Motor neuron (in vitro differentiated cells): ENCODE data around the gene SASH1. TPM values are rescaled to one million over a fixed set of nuclear protein-coding genes. Genes with fewer than 3 reads are reported as not detected.
A peak's percentile ranks its signal among the peaks of the same experiment; 100 is the strongest.

ENCODE experiments used
- ATAC-seq, 8 experiments: fragments of 200-7000 bp; cut with Tn5 transposase; replicated peaks in 6 of 8; 2 replicates each; pipeline ENCODE4 v1.8.0; 2021; ENCODE audit warnings: mild to moderate bottlenecking in 8 of 8, moderate library complexity in 8 of 8
- H3K27ac ChIP-seq, 2 donors: fragments of 250-450 bp; sonication (Bioruptor Pico); 2 replicates each; pipeline ENCODE4 v1.9.0; 2021; ENCODE audit warnings: antibody characterized with exemption in 2 of 2, mild to moderate bottlenecking in 2 of 2, moderate library complexity in 1 of 2
- H3K4me1 ChIP-seq, 2 donors: fragments of 250-450 bp; sonication (Bioruptor Pico); replicated peaks in 1 of 2; 2 replicates each; pipeline ENCODE4 v1.6.1; 2021; ENCODE audit warnings: antibody characterized with exemption in 2 of 2, mild to moderate bottlenecking in 2 of 2, moderate library complexity in 1 of 2
- H3K4me3 ChIP-seq, 5 donors: fragments of 250-450 bp; sonication (Bioruptor Pico); 2 replicates each; pipeline ENCODE4 v1.9.0; 2021; ENCODE audit warnings: antibody characterized with exemption in 5 of 5, mild to moderate bottlenecking in 5 of 5, moderate library complexity in 4 of 5
- WGBS, 10 experiments: fragments of 450-650 bp; shearing (Covaris generic); methylation state at CpG; one replicate each; pipeline ENCODE4 v1.0.0; 2022; 5-methylcytosine and 5-hydroxymethylcytosine counted together
- in situ Hi-C, 9 experiments: fragments of 400-800 bp; cut with MboI; loops; one replicate each; pipeline ENCODE4 v1.15.0; 2021; ENCODE audit warnings: low sequenced_read_pairs in 9 of 9, low pct_unique_long_range_greater_than_20kb in 2 of 9; ENCODE audit not compliant: unreplicated experiment in 9 of 9
- total RNA-seq, 8 experiments: library from RNA; unstranded; fragments of 300-600 nt; gene quantifications; 2 replicates each; pipeline versions ENCODE4 v1.2.3 to v1.2.4, GENCODE V29; 2022

Gene SASH1
- total RNA-seq, 8 experiments from 2014 or later: 7.8 to 139 (median 18.4) TPM

- peaks cover 3 to 6% of the 10 kb centered on the region in 2 donors for H3K4me1 ChIP-seq
- 20 to 98% (median 64%) methylated on average over 1 to 5 of the region's 5 CpGs; no CpG with 5 or more reads in 2 of the 10 experiments for WGBS, 10 experiments
- H3K4me3 ChIP-seq: no peak overlapping the region
- in situ Hi-C loops: no loop called here
- H3K27ac ChIP-seq: no peak overlapping the region
- ATAC-seq: peak in 3 of 8 experiments; percentile 6 to 52 (median 9)
These were observed 150.1 kb downstream of the SASH1 start for GRCh38 chr6:148492654-148493290.

GRCh38 chr6:148493424-148493823 is 150.8 kb downstream of the SASH1 start:
- Histone ChIP-seq H3K4me3 (no peak overlapping the region), H3K27ac (no peak overlapping the region), H3K4me1 (peaks cover 3 to 6% of the 10 kb centered on the region in 2 donors)
- peak in 3 of 8 experiments; percentile 50 to 63 (median 62) for ATAC-seq
- 5 to 100% (median 78%) methylated on average over 2 to 6 of the region's 6 CpGs; no CpG with 5 or more reads in 1 of the 10 experiments for WGBS, 10 experiments
- in situ Hi-C loops: no loop called here

GRCh38 chr6:148494226-148494625 is 151.6 kb downstream of the SASH1 start:
- Histone ChIP-seq H3K4me3 (no peak overlapping the region), H3K4me1 (peaks cover 9 to 10% of the 10 kb centered on the region in 2 donors), H3K27ac (no peak overlapping the region)
- in situ Hi-C loops: no loop called here
- no peak for ATAC-seq
- 43 to 96% (median 82%) methylated on average over 1 to 8 of the region's 8 CpGs for WGBS, 10 experiments

GRCh38 chr6:148495029-148495428 is 152.4 kb downstream of the SASH1 start:
- Histone ChIP-seq H3K27ac (no peak overlapping the region), H3K4me1 (peaks cover 9 to 10% of the 10 kb centered on the region in 2 donors), H3K4me3 (no peak overlapping the region)
- 10 to 100% (median 86%) methylated on average over 2 to 6 of the region's 6 CpGs for WGBS, 10 experiments
- in situ Hi-C loops: no loop called here
- peak in 1 of 8 experiments; percentile 8 for ATAC-seq

GRCh38 chr6:148497257-148497656 is 154.6 kb downstream of the SASH1 start:
- no peak overlapping the region for H3K27ac ChIP-seq
- ATAC-seq: peak in 3 of 8 experiments; percentile 4 to 45 (median 12)
- no peak overlapping the region for H3K4me3 ChIP-seq

GRCh38 chr6:148497717-148498116 is 155.1 kb downstream of the SASH1 start:
- 87 to 100% (median 100%) methylated on average over 1 to 5 of the region's 5 CpGs; no CpG with 5 or more reads in 3 of the 10 experiments for WGBS, 10 experiments
- Histone ChIP-seq H3K4me3 (no peak overlapping the region), H3K4me1 (peaks cover 5% of the 10 kb centered on the region in 2 donors), H3K27ac (no peak overlapping the region)
- in situ Hi-C loops: no loop called here
- peak in 1 of 8 experiments; percentile 3 for ATAC-seq

More at GRCh38 chr6:148497257-148497656, 154.6 kb downstream of the SASH1 start:
- H3K4me1 ChIP-seq: peaks cover 5% of the 10 kb centered on the region in 2 donors
- WGBS, 10 experiments: 43 to 100% (median 74%) methylated on average over 1 to 2 of the region's 2 CpGs; no CpG with 5 or more reads in 4 of the 10 experiments
- in situ Hi-C loops: no loop called here

GRCh38 chr6:148500402-148500801 is 157.8 kb downstream of the SASH1 start:
- no peak for ATAC-seq
- Histone ChIP-seq H3K4me1 (peaks cover 5% of the 10 kb centered on the region in 2 donors), H3K4me3 (no peak overlapping the region), H3K27ac (no peak overlapping the region)
- 74 to 100% (median 97%) methylated on average over 1 to 2 of the region's 2 CpGs for WGBS, 10 experiments
- in situ Hi-C loops: no loop called here

- Histone ChIP-seq H3K27ac (no peak overlapping the region), H3K4me1 (peaks cover 5% of the 10 kb centered on the region in 2 donors), H3K4me3 (no peak overlapping the region)
- in situ Hi-C loops: no loop called here
- WGBS, 10 experiments: 0 to 94% (median 57%) methylated on average over 1 to 5 of the region's 5 CpGs; no CpG with 5 or more reads in 2 of the 10 experiments
- ATAC-seq: peak in 3 of 8 experiments; percentile 75 to 87 (median 86)
These were observed 158.5 kb downstream of the SASH1 start for GRCh38 chr6:148501178-148501590.

- Histone ChIP-seq H3K4me3 (no peak overlapping the region), H3K27ac (no peak overlapping the region), H3K4me1 (peaks cover 5% of the 10 kb centered on the region in 2 donors)
- in situ Hi-C loops: no loop called here
- 26 to 96% (median 89%) methylated on average over 1 to 8 of the region's 8 CpGs for WGBS, 10 experiments
- ATAC-seq: peak in 2 of 8 experiments; percentile 34 to 41
These were observed 159.6 kb downstream of the SASH1 start for GRCh38 chr6:148502083-148502772.

GRCh38 chr6:148502773-148503135 is 160.1 kb downstream of the SASH1 start:
- ATAC-seq: no peak
- H3K4me3 ChIP-seq: no peak overlapping the region
- in situ Hi-C loops: no loop called here
- 0 to 100% (median 60%) methylated on average over 1 to 5 of the region's 6 CpGs; no CpG with 5 or more reads in 5 of the 10 experiments for WGBS, 10 experiments
- H3K4me1 ChIP-seq: peaks cover 5 to 6% of the 10 kb centered on the region in 2 donors
- no peak overlapping the region for H3K27ac ChIP-seq

GRCh38 chr6:148503703-148504102 is 161.1 kb downstream of the SASH1 start:
- WGBS, 10 experiments: 14 to 67% (median 56%) methylated on average over 1 of the region's 1 CpG; no CpG with 5 or more reads in 5 of the 10 experiments
- Histone ChIP-seq H3K4me1 (peaks cover 10% of the 10 kb centered on the region in 2 donors), H3K27ac (no peak overlapping the region), H3K4me3 (no peak overlapping the region)
- ATAC-seq: no peak
- in situ Hi-C loops: no loop called here

GRCh38 chr6:148507774-148508173 is 165.1 kb downstream of the SASH1 start:
- no peak for ATAC-seq
- Histone ChIP-seq H3K27ac (no peak overlapping the region), H3K4me1 (peaks cover 11 to 25% of the 10 kb centered on the region in 2 donors), H3K4me3 (no peak overlapping the region)
- in situ Hi-C loops: no loop called here
- 10 to 48% (median 39%) methylated on average over 2 to 5 of the region's 5 CpGs; no CpG with 5 or more reads in 1 of the 10 experiments for WGBS, 10 experiments

- in situ Hi-C loops: no loop called here
These were observed 165.9 kb downstream of the SASH1 start for GRCh38 chr6:148508401-148509041.

More at GRCh38 chr6:148508401-148509041, 165.9 kb downstream of the SASH1 start:
- Histone ChIP-seq H3K4me1 (peaks cover 11 to 25% of the 10 kb centered on the region in 2 donors), H3K27ac (peak overlapping the region in 1 of 2 donors; percentile 15), H3K4me3 (peak overlapping the region; percentile 10 to 40 (median 30))
- 0 to 16% (median 6%) methylated on average over 3 to 11 of the region's 14 CpGs for whole genome bisulfite sequencing, 10 experiments
- peak; percentile 33 to 62 (median 53) for ATAC-seq
